Choroid plexus epithelial cell (primary cell): Measurements from ENCODE around the gene CCDC54.
"Not testable (repeated sequence)": the region's sequence is repeated elsewhere in the genome, so short reads cannot be mapped to it uniquely, and the experiment has no call there.

ENCODE experiments used
- DNase-seq: peaks from one replicate; pipeline ENCODE4 v3.0.0-alpha.2; 2010; ENCODE audit warnings: low read depth
- H3K4me3 ChIP-seq: 2 replicates; pipeline ENCODE4 v1.5.1; 2011; ENCODE audit warnings: low read depth, mild to moderate bottlenecking, control low read depth, low read length, moderate library complexity
- CTCF ChIP-seq: conservative IDR thresholded peaks from 2 replicates; pipeline ENCODE4 v1.5.1; 2011; ENCODE audit warnings: low read depth, mild to moderate bottlenecking, control low read depth, inconsistent platforms, low read length, moderate library complexity

Gene CCDC54

DNA sequence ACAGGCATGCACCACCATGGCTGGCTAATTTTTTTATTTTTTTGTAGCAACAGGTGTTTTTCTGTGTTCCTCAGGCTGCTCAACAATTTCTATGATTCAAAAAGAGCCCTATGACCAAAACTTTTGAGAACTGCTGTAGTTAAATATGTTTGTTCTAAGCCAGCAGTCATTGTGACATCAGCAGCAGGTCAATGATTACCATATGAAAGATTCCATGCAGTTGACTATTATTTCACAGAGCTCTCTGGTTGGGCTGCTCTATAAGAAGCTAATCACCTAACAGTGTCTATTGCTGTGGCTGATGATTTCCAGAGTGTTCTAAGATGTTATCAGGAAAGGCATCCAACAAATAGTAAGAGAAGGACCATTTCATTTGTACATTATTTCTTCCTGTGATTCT lies at the start of gene CCDC54:
Gene CCDC54 (plus strand): TSS at position 289 of the 400 bp plus-strand sequence. CDS start 149 bp downstream, outside the sequence.
- H3K4me3 ChIP-seq = no peak within 1 kb of the TSS
- TF ChIP-seq CTCF = no peak
- no peak for DNase-seq

GRCh38 chr3:107328069-107328468 lies 49.2 kb upstream of the CCDC54 start:
- no peak for TF ChIP-seq CTCF
- no peak for DNase-seq

GRCh38 chr3:107329088-107329487 lies 48.2 kb upstream of the CCDC54 start:
- H3K4me3 ChIP-seq = no peak overlapping the region
- DNase-seq = no peak
- TF ChIP-seq CTCF = no peak

More at GRCh38 chr3:107328069-107328468, 49.2 kb upstream of the CCDC54 start:
- H3K4me3 ChIP-seq = no peak overlapping the region

DNA sequence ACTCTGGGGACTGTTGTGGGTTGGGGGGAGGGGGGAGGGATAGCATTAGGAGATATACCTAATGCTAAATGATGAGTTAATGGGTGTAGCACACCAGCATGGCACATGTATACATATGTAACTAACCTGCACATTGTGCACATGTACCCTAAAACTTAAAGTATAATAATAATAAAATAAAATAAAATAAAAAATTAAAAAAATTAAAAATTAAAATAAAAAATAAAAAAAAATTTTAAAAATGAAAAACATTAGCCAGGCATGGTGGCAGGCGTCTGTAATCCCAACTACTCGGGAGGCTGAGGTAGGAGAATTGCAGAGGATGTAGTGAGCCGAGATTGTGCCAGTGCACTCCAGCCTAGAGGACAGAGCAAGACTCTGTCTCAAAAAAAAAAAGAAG lies 37.5 kb upstream of the CCDC54 start:
- H3K4me3 ChIP-seq, DNase-seq: not testable (repeated sequence)

DNA sequence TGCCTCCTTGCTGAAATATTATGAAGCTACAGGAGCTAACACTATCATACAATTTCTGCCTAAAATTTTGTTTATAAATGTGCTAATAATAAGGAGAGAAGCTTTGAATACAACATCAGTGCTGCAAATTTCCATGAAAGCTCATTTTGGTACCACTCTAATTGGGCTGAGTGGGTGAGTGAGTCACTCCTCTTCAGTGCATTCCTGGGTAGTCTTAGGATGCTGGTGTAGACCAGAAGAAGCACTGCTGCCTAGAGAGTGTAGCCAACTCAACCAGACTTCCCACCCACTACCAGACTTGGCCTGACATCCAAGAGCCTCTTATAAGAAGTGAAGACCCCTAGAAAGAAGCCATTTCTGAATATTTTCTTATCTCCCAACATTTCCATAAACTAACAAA lies 32.5 kb upstream of the CCDC54 start:
- TF ChIP-seq CTCF = no peak
- no peak for DNase-seq
- H3K4me3 ChIP-seq = no peak overlapping the region

DNA sequence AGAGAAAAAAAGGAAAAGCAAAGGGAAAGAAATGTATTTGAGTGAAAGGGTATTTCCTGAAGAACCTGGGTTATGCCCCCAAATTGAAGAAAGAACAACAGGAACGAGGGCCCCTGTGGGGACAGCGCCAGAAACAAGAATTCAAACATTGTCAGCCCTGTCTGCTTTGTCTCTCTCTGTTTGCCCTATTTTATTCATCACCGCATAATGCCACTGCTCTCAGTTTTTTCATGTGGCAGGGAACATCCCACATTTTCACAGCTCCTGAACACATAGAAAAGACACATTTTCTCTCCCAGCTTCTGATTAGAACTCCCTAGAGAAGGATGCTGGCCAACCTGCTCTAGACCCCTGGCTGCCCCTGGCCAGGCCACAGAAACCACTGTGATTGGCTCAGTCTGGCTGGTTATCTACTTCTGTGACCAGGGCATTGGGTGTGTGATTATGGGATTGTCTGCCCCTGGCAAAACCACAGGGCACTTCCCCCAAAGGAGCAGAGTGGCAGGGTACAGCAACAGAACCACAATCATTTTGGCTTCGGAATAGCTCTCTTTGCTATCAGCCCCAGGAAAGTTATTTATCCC lies 31.3 kb upstream of the CCDC54 start:
- DNase-seq = no peak
- TF ChIP-seq CTCF = no peak

GRCh38 chr3:107346564-107346963 lies 30.7 kb upstream of the CCDC54 start:
- no peak overlapping the region for H3K4me3 ChIP-seq
- no peak for TF ChIP-seq CTCF
- no peak for DNase-seq

More for the DNA sequence above, 31.3 kb upstream of the CCDC54 start:
- H3K4me3 ChIP-seq = no peak overlapping the region
